HG03097 (cell line): ENCODE results near the gene SH3TC1.
A peak's percentile ranks its signal among the peaks of the same experiment; 100 is the strongest.

ENCODE experiments used
- ATAC-seq: cut with Tn5 transposase; IDR thresholded peaks from one replicate; pipeline ENCODE4 v1.9.1; 2021; ENCODE audit not compliant: unreplicated experiment, low FRiP score

The SH3TC1 gene

GRCh38 chr4:8179771-8180170, 19.3 kb upstream of the SH3TC1 start:
- ATAC-seq = no peak

GRCh38 chr4:8180310-8181093, 18.6 kb upstream of the SH3TC1 start:
- ATAC-seq = no peak

- no peak for ATAC-seq
These were observed 18.0 kb upstream of the SH3TC1 start for GRCh38 chr4:8181119-8181518.

- no peak for ATAC-seq
These were observed 17.2 kb upstream of the SH3TC1 start for GRCh38 chr4:8181844-8182243.

GRCh38 chr4:8182294-8182693, 16.8 kb upstream of the SH3TC1 start:
- ATAC-seq = no peak

- no peak for ATAC-seq
These were observed 16.0 kb upstream of the SH3TC1 start for GRCh38 chr4:8182858-8183725.

- ATAC-seq = no peak
These were observed 15.0 kb upstream of the SH3TC1 start for GRCh38 chr4:8184061-8184460.

GRCh38 chr4:8185295-8185694, 13.8 kb upstream of the SH3TC1 start:
- ATAC-seq = no peak

GRCh38 chr4:8185930-8186329, 13.2 kb upstream of the SH3TC1 start:
- ATAC-seq = no peak

- ATAC-seq = no peak
These were observed 11.0 kb upstream of the SH3TC1 start for GRCh38 chr4:8188085-8188484.

GRCh38 chr4:8188743-8189550, 10.1 kb upstream of the SH3TC1 start:
- ATAC-seq = no peak

GRCh38 chr4:8189551-8190466, 9.3 kb upstream of the SH3TC1 start:
- ATAC-seq = no peak

GRCh38 chr4:8191136-8191747, 7.8 kb upstream of the SH3TC1 start:
- no peak for ATAC-seq

- peak; percentile 86 for ATAC-seq
These were observed 6.0 kb upstream of the SH3TC1 start for GRCh38 chr4:8192748-8193738.

GRCh38 chr4:8194306-8195242, 4.5 kb upstream of the SH3TC1 start:
- ATAC-seq = no peak

GRCh38 chr4:8195431-8195830, 3.7 kb upstream of the SH3TC1 start:
- no peak for ATAC-seq

GRCh38 chr4:8195841-8196458, 3.1 kb upstream of the SH3TC1 start:
- ATAC-seq = no peak
